Vagina (tissue), 2 donors: Measurements from ENCODE around the gene CA4.

ENCODE experiments used
- POLR2AphosphoS5 ChIP-seq, 2 donors: sonication (generic); formaldehyde crosslinking; IDR thresholded peaks; one replicate each; pipeline ENCODE4 v1.9.0; 2017; ENCODE audit warnings: antibody characterized with exemption in 2 of 2, mild to moderate bottlenecking in 2 of 2, low read depth in 1 of 2; ENCODE audit not compliant: insufficient read depth in 1 of 2
- TF ChIP-seq, protein P1 (sequence below), 3 experiments: fragments of 450-650 bp in 2 of 3; fragments of 200-600 bp in 1 of 3; sonication (generic) in 1 of 3; IDR thresholded peaks; one replicate each; pipeline ENCODE4 v1.5.1; 2017 to 2019; ENCODE audit warnings: antibody characterized with exemption in 3 of 3, mild to moderate bottlenecking in 2 of 3, moderate library complexity in 2 of 3

DNA sequence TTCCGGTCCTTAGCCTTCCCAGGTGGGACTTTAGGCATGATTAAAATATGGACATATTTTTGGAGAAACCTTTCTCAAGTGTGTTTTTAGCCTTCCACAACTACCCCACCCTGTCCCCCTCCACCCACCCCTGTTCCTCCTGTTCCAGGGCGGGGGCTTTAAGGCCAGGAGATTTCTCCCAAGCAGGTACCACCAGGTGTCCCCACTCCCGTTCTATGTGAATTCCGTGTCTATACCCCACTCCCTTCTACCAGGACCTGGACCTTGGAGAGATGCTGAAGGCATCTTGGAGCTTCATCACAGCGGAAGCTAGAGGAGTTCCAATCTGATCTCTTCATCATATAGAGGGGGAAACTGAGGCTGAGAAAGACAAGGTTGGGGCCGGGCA lies 9.7 kb downstream of the CA4 start:
- no peak for TF ChIP-seq POLR2AphosphoS5 (IDR thresholded peaks at IDR 0.05; ENCODE audit: insufficient read depth in 1 of 2, low read depth in 1 of 2)
- TF ChIP-seq, protein P1, sequence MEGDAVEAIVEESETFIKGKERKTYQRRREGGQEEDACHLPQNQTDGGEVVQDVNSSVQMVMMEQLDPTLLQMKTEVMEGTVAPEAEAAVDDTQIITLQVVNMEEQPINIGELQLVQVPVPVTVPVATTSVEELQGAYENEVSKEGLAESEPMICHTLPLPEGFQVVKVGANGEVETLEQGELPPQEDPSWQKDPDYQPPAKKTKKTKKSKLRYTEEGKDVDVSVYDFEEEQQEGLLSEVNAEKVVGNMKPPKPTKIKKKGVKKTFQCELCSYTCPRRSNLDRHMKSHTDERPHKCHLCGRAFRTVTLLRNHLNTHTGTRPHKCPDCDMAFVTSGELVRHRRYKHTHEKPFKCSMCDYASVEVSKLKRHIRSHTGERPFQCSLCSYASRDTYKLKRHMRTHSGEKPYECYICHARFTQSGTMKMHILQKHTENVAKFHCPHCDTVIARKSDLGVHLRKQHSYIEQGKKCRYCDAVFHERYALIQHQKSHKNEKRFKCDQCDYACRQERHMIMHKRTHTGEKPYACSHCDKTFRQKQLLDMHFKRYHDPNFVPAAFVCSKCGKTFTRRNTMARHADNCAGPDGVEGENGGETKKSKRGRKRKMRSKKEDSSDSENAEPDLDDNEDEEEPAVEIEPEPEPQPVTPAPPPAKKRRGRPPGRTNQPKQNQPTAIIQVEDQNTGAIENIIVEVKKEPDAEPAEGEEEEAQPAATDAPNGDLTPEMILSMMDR (IDR thresholded peaks at IDR 0.05), result no peak
